T-cell (primary cell): ENCODE measurements around the gene TMEM184B. TPM values are rescaled to one million over a fixed set of nuclear protein-coding genes. Genes with fewer than 3 reads are reported as not detected.
A peak's percentile ranks its signal among the peaks of the same experiment; 100 is the strongest.

ENCODE experiments used
- ATAC-seq, 4 experiments: fragments of 200-7000 bp in 3 of 4; fragments of 150-1000 bp in 1 of 4; cut with Tn5 transposase; replicated peaks in 1 of 4; 1 replicate in 3 of 4; 2 replicates in 1 of 4; pipeline ENCODE4 v1.10.0; 2021; ENCODE audit warnings: moderate library complexity in 3 of 4, mild to moderate bottlenecking in 2 of 4, moderate number of reproducible peaks in 1 of 4
- CTCF ChIA-PET, 2 donors: fragments of 300-600 bp; sonication (Branson Sonifier 250); formaldehyde crosslinking; loops; one replicate each; lab custom pipeline; 2022; ENCODE audit warnings: antibody characterized with exemption in 2 of 2; lab: Charles Lee
- POLR2A ChIA-PET, 2 donors: fragments of 300-600 bp; sonication (Branson Sonifier 250); formaldehyde crosslinking; loops; one replicate each; lab custom pipeline; 2022; ENCODE audit warnings: antibody characterized with exemption in 2 of 2; lab: Charles Lee
- DNase-seq, 35 experiments: peaks; one replicate each; pipeline versions ENCODE4 v3.0.0 to v3.0.0-alpha.2; 2013 to 2023
- H3K27ac ChIP-seq: one replicate; pipeline ENCODE4 v1.5.1; 2013; ENCODE audit warnings: low read length
- H3K27me3 ChIP-seq, 2 experiments: replicated peaks in 1 of 2; 1 replicate in 1 of 2; 2 replicates in 1 of 2; pipeline versions ENCODE4 v1.6.1 to v1.7.0; 2013; ENCODE audit warnings: low read length in 1 of 2, mixed read lengths in 1 of 2; ENCODE audit not compliant: control insufficient read depth in 2 of 2, insufficient read depth in 2 of 2; ENCODE audit errors: extremely low read depth in 1 of 2
- H3K36me3 ChIP-seq, 2 donors: 1 replicate in 1 of 2; 2 replicates in 1 of 2; pipeline versions ENCODE4 v1.6.1 to v1.7.0; 2013; ENCODE audit warnings: low read length in 1 of 2; ENCODE audit not compliant: control insufficient read depth in 2 of 2, insufficient read depth in 1 of 2; ENCODE audit errors: extremely low read depth in 1 of 2
- H3K4me1 ChIP-seq, 2 experiments: 1 replicate in 1 of 2; 2 replicates in 1 of 2; pipeline versions ENCODE4 v1.6.1 to v1.7.0; 2013; ENCODE audit warnings: low read length in 2 of 2, mixed read lengths in 1 of 2; ENCODE audit not compliant: insufficient read depth in 2 of 2, control insufficient read depth in 1 of 2; ENCODE audit errors: extremely low read depth in 1 of 2
- H3K4me3 ChIP-seq, 2 donors: 1 replicate in 1 of 2; 2 replicates in 1 of 2; pipeline versions ENCODE4 v1.5.1 to v1.7.0; 2013; ENCODE audit warnings: mild to moderate bottlenecking in 2 of 2, low read length in 1 of 2, moderate library complexity in 1 of 2; ENCODE audit not compliant: control insufficient read depth in 1 of 2; ENCODE audit errors: extremely low read depth in 1 of 2
- H3K9me3 ChIP-seq: 2 replicates; pipeline ENCODE4 v1.7.0; 2013
- H3K27ac Mint-ChIP-seq, 2 donors: one replicate each; pipeline ENCODE4 v1.8.0; 2020 to 2021; ENCODE audit warnings: mild to moderate bottlenecking in 2 of 2, mixed read lengths in 2 of 2
- H3K27me3 Mint-ChIP-seq, 2 donors: one replicate each; pipeline ENCODE4 v1.8.0; 2021 to 2022; ENCODE audit warnings: mixed read lengths in 2 of 2
- H3K36me3 Mint-ChIP-seq: one replicate; pipeline ENCODE4 v1.8.0; 2021; ENCODE audit warnings: mixed read lengths
- H3K4me1 Mint-ChIP-seq, 3 donors: one replicate each; pipeline ENCODE4 v1.8.0; 2020 to 2022; ENCODE audit warnings: mixed read lengths in 3 of 3, mild to moderate bottlenecking in 1 of 3
- H3K4me3 Mint-ChIP-seq, 3 donors: one replicate each; pipeline ENCODE4 v1.8.0; 2020 to 2022; ENCODE audit warnings: mild to moderate bottlenecking in 3 of 3, mixed read lengths in 3 of 3, moderate library complexity in 3 of 3
- H3K9me3 Mint-ChIP-seq, 3 donors: one replicate each; pipeline ENCODE4 v1.8.0; 2020 to 2022; ENCODE audit warnings: mixed read lengths in 3 of 3
- WGBS: methylation state at CpG from one replicate; pipeline ENCODE4 v1.1.5; 2013; ENCODE audit warnings: missing lambda C conversion rate; ENCODE audit not compliant: insufficient coverage; 5-methylcytosine and 5-hydroxymethylcytosine counted together
- total RNA-seq, 35 experiments: library from RNA in 6 of 35; stranded (reverse) in 6 of 35; fragments of 120-200 nt in 1 of 35; gene quantifications; one replicate each; pipeline versions ENCODE4 v1.2.1 to v1.2.4 and lab custom pipeline; 2013 to 2026

Gene TMEM184B
- total RNA-seq, 5 donors from 2014 or later (not counting 1 experiment from before 2014, with no cell fraction given), result 30.8 to 41.3 (median 35.8) TPM

GRCh38 chr22:38271101-38271500, 1.7 kb downstream of the TMEM184B start:
- DNase-seq (no peak), ATAC-seq (no peak)
- Histone ChIP-seq H3K4me3 (no peak overlapping the region), H3K27ac (no peak overlapping the region), H3K36me3 (peaks cover 0 to 3% of the 10 kb centered on the region in 2 donors), H3K4me1 (peaks cover 15 to 54% of the 10 kb centered on the region in 2 experiments), H3K9me3 (no peaks in the 10 kb centered on the region), H3K27me3 (peaks cover 0 to 3% of the 10 kb centered on the region in 2 experiments)
- Mint-ChIP-seq H3K36me3 (no peaks in the 10 kb centered on the region), H3K4me3 (peak overlapping the region; percentile 84 to 90 (median 86)), H3K27ac (peak overlapping the region; percentile 86 to 87), H3K9me3 (no peaks in the 10 kb centered on the region), H3K4me1 (peaks cover 60 to 69% (median 67%) of the 10 kb centered on the region in 3 donors), H3K27me3 (no peaks in the 10 kb centered on the region)
- 94% methylated on average over 3 of the region's 7 CpGs for WGBS
- POLR2A ChIA-PET, result interaction anchor here in 1 of 2 donors (0.5 to 0.7 kb wide), 2 partner anchors 126 to 494 kb away, joined by 3 to 6 read pairs; no protein-coding TSS in a partner anchor
- CTCF ChIA-PET, result interaction anchor here in 1 of 2 donors (1.1 kb wide), 1 partner anchor 223 kb away, joined by 3 read pairs; no protein-coding TSS in a partner anchor

GRCh38 chr22:38270091-38270992, 2.5 kb downstream of the TMEM184B start:
- Histone ChIP-seq H3K27ac (no peak overlapping the region), H3K9me3 (no peaks in the 10 kb centered on the region), H3K36me3 (peaks cover 0 to 3% of the 10 kb centered on the region in 2 donors), H3K4me1 (peaks cover 22 to 60% of the 10 kb centered on the region in 2 experiments), H3K4me3 (no peak overlapping the region), H3K27me3 (no peaks in the 10 kb centered on the region)
- ATAC-seq, result no peak
- Mint-ChIP-seq H3K27ac (peak overlapping the region; percentile 86 to 87), H3K9me3 (no peaks in the 10 kb centered on the region), H3K36me3 (no peaks in the 10 kb centered on the region), H3K4me1 (peaks cover 66 to 75% (median 70%) of the 10 kb centered on the region in 3 donors), H3K4me3 (peak overlapping the region; percentile 17 to 90 (median 84)), H3K27me3 (no peaks in the 10 kb centered on the region)
- POLR2A ChIA-PET, result interaction anchor here in 1 of 2 donors (0.5 kb wide), 1 partner anchor 125 kb away, joined by 6 read pairs; no protein-coding TSS in a partner anchor
- 89% methylated on average over 6 of the region's 13 CpGs for WGBS
- DNase-seq, result no peak
- CTCF ChIA-PET, result interaction anchor here in 1 of 2 donors (0.6 kb wide), 1 partner anchor 319 kb away, joined by 5 read pairs; no protein-coding TSS in a partner anchor

GRCh38 chr22:38269466-38269865, 3.3 kb downstream of the TMEM184B start:
- CTCF ChIA-PET, result interaction anchor here in 1 of 2 donors (0.6 kb wide), 1 partner anchor 318 kb away, joined by 5 read pairs; no protein-coding TSS in a partner anchor
- POLR2A ChIA-PET, result no interaction called here

GRCh38 chr22:38267086-38267485, 5.7 kb downstream of the TMEM184B start:
- WGBS, result 20% methylated on average over 1 of the region's 4 CpGs
- POLR2A ChIA-PET, result interaction anchor here (0.6 to 0.9 kb wide), 7 partner anchors 10 to 1870 kb away, joined by 3 to 7 read pairs (median 4); no protein-coding TSS in a partner anchor
- peaks cover 9% of the 10 kb centered on the region for H3K36me3 Mint-ChIP-seq
- ATAC-seq (peak; percentile 78 to 98 (median 92)), DNase-seq (peak in 34 of 35 experiments; percentile 19 to 86 (median 70))
- peak overlapping the region; percentile 44 to 84 for H3K27ac Mint-ChIP-seq
- no peaks in the 10 kb centered on the region for H3K9me3 Mint-ChIP-seq
- H3K4me1 Mint-ChIP-seq, result peaks cover 72 to 86% (median 83%) of the 10 kb centered on the region in 3 donors
- Histone ChIP-seq H3K9me3 (no peaks in the 10 kb centered on the region), H3K27ac (peak overlapping the region; percentile 58), H3K36me3 (peaks cover 0 to 6% of the 10 kb centered on the region in 2 donors), H3K4me3 (no peak overlapping the region), H3K27me3 (no peaks in the 10 kb centered on the region), H3K4me1 (peaks cover 18 to 51% of the 10 kb centered on the region in 2 experiments)
- H3K4me3 Mint-ChIP-seq, result peak overlapping the region; percentile 23 to 62 (median 45)
- CTCF ChIA-PET, result interaction anchor here (0.5 to 0.7 kb wide), 8 partner anchors 9 to 779 kb away, joined by 3 to 7 read pairs (median 3); no protein-coding TSS in a partner anchor
- H3K27me3 Mint-ChIP-seq, result no peaks in the 10 kb centered on the region

More at GRCh38 chr22:38269466-38269865, 3.3 kb downstream of the TMEM184B start:
- H3K27ac Mint-ChIP-seq, result peak overlapping the region; percentile 49 to 55
- Histone ChIP-seq H3K4me3 (no peak overlapping the region), H3K9me3 (no peaks in the 10 kb centered on the region), H3K27ac (no peak overlapping the region), H3K4me1 (peaks cover 22 to 60% of the 10 kb centered on the region in 2 experiments), H3K27me3 (no peaks in the 10 kb centered on the region), H3K36me3 (peaks cover 0 to 3% of the 10 kb centered on the region in 2 donors)
- H3K36me3 Mint-ChIP-seq, result no peaks in the 10 kb centered on the region
- ATAC-seq, result no peak
- H3K4me3 Mint-ChIP-seq, result no peak overlapping the region
- H3K4me1 Mint-ChIP-seq, result peaks cover 71 to 80% (median 78%) of the 10 kb centered on the region in 3 donors
- DNase-seq, result no peak
- WGBS, result 97% methylated on average over 6 of the region's 7 CpGs
- H3K27me3 Mint-ChIP-seq, result no peaks in the 10 kb centered on the region
- no peaks in the 10 kb centered on the region for H3K9me3 Mint-ChIP-seq

- Histone ChIP-seq H3K4me3 (no peak overlapping the region), H3K4me1 (peaks cover 14 to 44% of the 10 kb centered on the region in 2 experiments), H3K36me3 (peaks cover 0 to 6% of the 10 kb centered on the region in 2 donors), H3K27me3 (no peaks in the 10 kb centered on the region), H3K27ac (peak overlapping the region; percentile 58), H3K9me3 (no peaks in the 10 kb centered on the region)
- Mint-ChIP-seq H3K4me1 (peaks cover 70 to 86% (median 82%) of the 10 kb centered on the region in 3 donors), H3K27ac (peak overlapping the region; percentile 44 to 84), H3K9me3 (no peaks in the 10 kb centered on the region), H3K4me3 (peak overlapping the region in 1 of 3 donors; percentile 62), H3K36me3 (peaks cover 10% of the 10 kb centered on the region), H3K27me3 (no peaks in the 10 kb centered on the region)
- 56% methylated on average over 6 of the region's 8 CpGs for WGBS
- DNase-seq (no peak), ATAC-seq (no peak)
- ChIA-PET CTCF (interaction anchor here in 1 of 2 donors (0.6 kb wide), 1 partner anchor 498 kb away, joined by 3 read pairs; no protein-coding TSS in a partner anchor), POLR2A (no interaction called here)
These were observed 6.7 kb downstream of the TMEM184B start for GRCh38 chr22:38266120-38266519.

- no peaks in the 10 kb centered on the region for H3K27me3 ChIP-seq
- POLR2A ChIA-PET, result no interaction called here
- no peak for ATAC-seq
- Mint-ChIP-seq H3K4me3 (no peak overlapping the region), H3K9me3 (no peaks in the 10 kb centered on the region), H3K36me3 (peaks cover 10% of the 10 kb centered on the region), H3K27ac (no peak overlapping the region), H3K4me1 (peaks cover 60 to 76% (median 72%) of the 10 kb centered on the region in 3 donors), H3K27me3 (no peaks in the 10 kb centered on the region)
- WGBS, result 100% methylated on average over 1 of the region's 6 CpGs
- H3K9me3 ChIP-seq, result no peaks in the 10 kb centered on the region
- H3K36me3 ChIP-seq, result peaks cover 0 to 6% of the 10 kb centered on the region in 2 donors
- CTCF ChIA-PET, result no interaction called here
- H3K27ac ChIP-seq, result no peak overlapping the region
- DNase-seq, result no peak
- peaks cover 14 to 40% of the 10 kb centered on the region in 2 experiments for H3K4me1 ChIP-seq
- no peak overlapping the region for H3K4me3 ChIP-seq
These were observed 8.4 kb downstream of the TMEM184B start for GRCh38 chr22:38264322-38264843.
